HG02884 (cell line): ENCODE data around the gene TPSAB1.
"Not testable (repeated sequence)": the region's sequence is repeated elsewhere in the genome, so short reads cannot be mapped to it uniquely, and the experiment has no call there.

Source experiments
- ATAC-seq: cut with Tn5 transposase; IDR thresholded peaks from one replicate; pipeline ENCODE4 v1.9.1; 2021; ENCODE audit warnings: mild to moderate bottlenecking, moderate library complexity; ENCODE audit not compliant: unreplicated experiment

The TPSAB1 gene

GRCh38 chr16:1244881-1245280, 4.4 kb downstream of the TPSAB1 start:
- no peak for ATAC-seq

DNA sequence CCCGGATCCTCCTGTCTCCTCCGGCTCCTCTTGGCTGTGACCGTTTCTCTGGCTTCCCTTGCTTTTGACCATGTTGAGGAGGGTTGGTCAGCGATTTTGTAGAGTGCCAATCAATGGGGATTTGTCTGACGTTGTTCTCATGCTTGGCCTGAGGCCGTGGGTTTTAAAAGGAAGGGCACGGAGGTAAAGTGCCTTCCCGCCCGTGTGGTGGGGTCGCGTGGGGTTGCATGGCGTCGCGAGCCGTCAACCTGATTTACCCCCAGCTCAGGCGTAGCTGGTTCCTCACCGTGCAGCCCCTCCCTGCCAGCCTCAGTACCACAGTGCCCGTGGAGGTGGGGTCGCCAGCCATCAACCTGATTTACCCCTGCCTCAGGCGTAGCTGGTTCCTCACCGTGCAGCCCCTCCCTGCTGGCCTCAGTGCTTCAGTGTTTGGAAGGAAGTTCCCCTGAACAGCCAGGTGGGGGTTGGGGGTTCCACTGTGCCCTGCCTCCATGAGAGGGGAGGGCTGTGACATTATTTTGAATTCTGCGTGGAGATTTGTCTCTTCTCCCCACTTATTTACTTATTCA, 5.0 kb downstream of the TPSAB1 start:
- ATAC-seq = no peak

DNA sequence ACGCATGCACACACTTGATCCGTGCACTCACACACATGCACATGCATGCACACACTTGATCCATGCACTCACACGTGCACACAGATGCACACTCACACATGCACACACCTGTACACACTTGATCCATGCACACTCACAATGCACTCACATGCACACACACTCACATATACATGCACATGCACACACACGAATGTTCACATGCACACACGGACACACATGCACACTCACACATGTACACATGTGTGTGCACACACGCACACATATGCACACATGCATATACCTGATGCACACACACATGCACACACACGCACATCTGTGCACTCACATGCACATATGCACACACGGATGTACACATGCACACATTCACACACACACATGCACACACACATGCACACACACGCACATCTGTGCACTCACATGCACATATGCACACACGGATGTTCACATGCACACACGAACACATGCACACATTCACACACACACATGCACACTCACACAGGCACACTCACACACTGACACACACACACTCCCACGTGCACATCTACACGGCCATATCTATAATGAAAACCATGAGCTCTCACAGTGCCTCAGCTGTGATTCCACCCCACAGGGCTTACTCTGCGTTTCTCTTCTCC, 7.5 kb downstream of the TPSAB1 start:
- ATAC-seq = not testable (repeated sequence)

- ATAC-seq = not testable (repeated sequence)
These were observed 8.7 kb downstream of the TPSAB1 start for GRCh38 chr16:1249031-1249755.

DNA sequence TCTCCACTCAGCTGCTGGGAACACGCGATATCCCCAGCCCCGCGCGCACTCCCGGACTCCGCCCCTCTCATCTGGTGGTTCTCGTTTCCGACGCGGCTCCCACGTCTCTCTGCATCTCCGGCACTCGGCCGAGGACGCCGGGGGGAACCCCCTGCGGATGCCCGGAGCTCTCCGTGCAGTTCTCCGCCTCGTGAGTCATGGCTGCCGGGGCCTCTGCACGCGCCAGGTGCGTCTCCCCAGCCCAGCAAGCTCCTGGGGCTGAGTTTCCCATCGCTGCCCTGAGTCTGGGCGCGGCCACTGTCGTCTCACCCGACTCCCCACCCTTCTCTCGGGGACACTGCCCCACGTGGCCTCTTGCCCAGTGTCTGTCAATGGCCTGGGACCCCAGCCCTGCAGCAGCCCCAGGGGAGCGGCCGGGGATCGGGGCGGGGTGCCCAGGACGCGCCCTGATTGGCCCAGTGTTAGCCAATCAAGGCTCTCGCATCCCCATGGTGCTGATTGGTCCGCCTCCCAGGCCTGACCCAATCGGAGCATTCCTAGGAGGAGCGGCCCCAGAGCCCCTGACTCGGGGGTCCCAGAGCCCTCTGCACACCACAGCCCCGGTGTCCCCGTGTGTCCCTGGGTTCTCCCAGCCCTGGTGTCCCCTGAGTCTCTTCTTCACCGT, 13.3 kb downstream of the TPSAB1 start:
- not testable (repeated sequence) for ATAC-seq

DNA sequence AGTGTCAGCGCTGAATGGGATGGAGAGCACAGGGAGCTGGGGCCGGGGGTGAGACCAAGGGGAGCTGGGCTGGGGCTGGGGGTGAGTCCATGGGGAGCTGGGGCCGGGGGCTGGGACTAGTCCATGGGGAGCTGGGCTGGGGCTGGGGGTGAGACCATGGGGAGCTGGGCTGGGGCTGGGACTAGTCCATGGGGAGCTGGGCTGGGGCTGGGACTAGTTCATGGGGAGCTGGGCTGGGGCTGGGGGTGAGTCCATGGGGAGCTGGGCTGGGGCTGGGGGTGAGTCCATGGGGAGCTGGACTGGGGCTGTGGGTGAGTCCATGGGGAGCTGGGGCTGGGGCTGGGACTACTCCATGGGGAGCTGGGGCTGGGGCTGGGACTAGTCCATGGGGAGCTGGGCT, 14.3 kb downstream of the TPSAB1 start:
- not testable (repeated sequence) for ATAC-seq

GRCh38 chr16:1255276-1256122, 15.0 kb downstream of the TPSAB1 start, which contains the start of gene TPSD1:
Gene TPSD1 (plus strand): TSS chr16:1256069. CDS start chr16:1256281, 212 bp downstream.
- ATAC-seq = not testable (repeated sequence)

- not testable (repeated sequence) for ATAC-seq
These were observed 15.9 kb downstream of the TPSAB1 start for GRCh38 chr16:1256296-1256873.

DNA sequence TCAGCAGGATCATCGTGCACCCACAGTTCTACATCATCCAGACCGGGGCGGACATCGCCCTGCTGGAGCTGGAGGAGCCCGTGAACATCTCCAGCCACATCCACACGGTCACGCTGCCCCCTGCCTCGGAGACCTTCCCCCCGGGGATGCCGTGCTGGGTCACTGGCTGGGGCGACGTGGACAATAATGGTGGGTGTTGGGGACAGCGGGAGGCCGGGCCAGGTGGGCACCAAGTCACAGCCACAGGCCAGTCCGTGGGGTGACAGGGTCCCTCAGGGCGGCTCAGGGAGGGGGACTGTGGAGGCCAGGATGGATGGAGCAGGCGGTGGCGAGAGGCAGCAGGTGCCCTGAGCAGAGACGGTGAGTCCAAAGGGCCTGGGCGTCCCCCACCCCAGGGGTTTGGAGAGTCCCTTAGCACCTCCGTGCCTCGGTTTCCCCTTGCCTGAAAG, 16.4 kb downstream of the TPSAB1 start:
- ATAC-seq = no peak

GRCh38 chr16:1257561-1258224, 17.2 kb downstream of the TPSAB1 start:
- no peak for ATAC-seq

DNA sequence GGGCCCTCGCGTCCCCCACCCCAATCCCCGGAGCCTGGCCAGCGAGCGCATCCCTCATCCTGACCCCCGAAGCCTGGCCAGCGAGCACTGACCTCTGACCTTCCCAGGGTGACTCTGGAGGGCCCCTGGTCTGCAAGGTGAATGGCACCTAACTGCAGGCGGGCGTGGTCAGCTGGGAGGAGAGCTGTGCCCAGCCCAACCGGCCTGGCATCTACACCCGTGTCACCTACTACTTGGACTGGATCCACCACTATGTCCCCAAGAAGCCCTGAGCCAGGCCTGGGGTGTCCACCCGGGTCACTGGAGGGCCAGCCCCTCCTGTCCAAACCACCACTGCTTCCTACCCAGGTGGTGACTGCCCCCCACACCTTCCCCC, 17.7 kb downstream of the TPSAB1 start:
- no peak for ATAC-seq

- ATAC-seq = no peak
These were observed 18.6 kb downstream of the TPSAB1 start for GRCh38 chr16:1258906-1259759.

DNA sequence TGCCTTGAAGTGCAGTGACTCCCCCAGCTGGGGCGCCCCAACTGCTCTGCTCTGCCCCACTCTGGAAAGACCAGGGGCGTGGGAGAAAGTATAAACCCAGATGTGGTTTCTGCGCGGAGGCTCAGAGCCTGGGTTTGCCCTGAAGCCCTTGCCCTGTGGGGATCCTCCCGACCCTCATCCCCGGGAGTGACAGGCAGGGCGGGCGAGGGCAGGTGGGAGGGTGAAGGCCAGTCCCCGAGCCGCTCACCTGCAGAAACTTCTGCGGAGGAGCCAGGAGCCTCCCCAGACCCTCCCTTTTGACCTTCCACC, 19.2 kb downstream of the TPSAB1 start:
- ATAC-seq = no peak

GRCh38 chr16:1260101-1260680, 19.7 kb downstream of the TPSAB1 start:
- no peak for ATAC-seq

DNA sequence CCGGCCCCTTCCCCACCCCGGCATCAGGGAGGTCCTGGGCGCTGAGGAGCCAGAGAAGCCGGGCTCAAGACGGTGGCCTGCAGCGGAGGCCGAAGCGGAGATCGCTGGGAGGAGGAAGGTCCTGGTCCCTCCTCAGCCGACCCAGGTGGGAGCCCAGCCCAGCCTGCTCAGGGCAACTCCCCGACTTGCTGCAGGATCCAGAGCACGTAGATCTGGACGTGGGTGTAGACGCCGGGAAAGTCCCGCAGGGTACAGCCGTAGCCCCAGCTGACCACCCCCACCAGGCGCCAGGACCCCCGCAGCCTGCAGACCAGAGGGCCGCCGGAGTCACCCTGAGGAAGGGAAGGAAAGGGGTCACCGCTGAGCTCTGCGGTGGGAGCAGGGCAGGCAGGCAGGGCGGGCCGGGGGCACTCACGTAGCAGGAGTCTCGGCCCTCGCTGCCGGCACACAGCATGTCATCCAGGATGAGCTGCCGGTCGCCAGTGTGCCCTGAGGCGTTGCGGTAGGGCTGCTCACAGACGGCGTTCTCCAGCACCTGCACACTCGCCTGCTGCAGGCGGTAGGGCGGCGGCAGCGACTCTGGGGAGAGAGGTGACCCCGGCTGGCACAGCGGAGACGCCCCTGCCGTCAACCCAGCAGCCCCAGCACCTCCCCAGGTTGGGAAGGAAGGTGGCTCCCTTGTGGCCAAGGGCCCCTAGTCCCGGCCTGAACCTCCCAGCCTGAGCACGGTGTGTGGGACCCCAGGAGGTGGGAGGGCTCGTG, 20.8 kb downstream of the TPSAB1 start:
- no peak for ATAC-seq

GRCh38 chr16:1262210-1262845, 21.8 kb downstream of the TPSAB1 start:
- no peak for ATAC-seq

- ATAC-seq = no peak
These were observed 22.3 kb downstream of the TPSAB1 start for GRCh38 chr16:1262846-1263221.
